Activated naive CD4-positive, alpha-beta T cell (primary cell): ENCODE measurements around the gene RAD52.
A peak's percentile ranks its signal among the peaks of the same experiment; 100 is the strongest.

Experiments
- DNase-seq, 4 experiments: peaks; one replicate each; lab custom pipeline; 2025; lab: John Stamatoyannopoulos, UW

RAD52 gene

DNA sequence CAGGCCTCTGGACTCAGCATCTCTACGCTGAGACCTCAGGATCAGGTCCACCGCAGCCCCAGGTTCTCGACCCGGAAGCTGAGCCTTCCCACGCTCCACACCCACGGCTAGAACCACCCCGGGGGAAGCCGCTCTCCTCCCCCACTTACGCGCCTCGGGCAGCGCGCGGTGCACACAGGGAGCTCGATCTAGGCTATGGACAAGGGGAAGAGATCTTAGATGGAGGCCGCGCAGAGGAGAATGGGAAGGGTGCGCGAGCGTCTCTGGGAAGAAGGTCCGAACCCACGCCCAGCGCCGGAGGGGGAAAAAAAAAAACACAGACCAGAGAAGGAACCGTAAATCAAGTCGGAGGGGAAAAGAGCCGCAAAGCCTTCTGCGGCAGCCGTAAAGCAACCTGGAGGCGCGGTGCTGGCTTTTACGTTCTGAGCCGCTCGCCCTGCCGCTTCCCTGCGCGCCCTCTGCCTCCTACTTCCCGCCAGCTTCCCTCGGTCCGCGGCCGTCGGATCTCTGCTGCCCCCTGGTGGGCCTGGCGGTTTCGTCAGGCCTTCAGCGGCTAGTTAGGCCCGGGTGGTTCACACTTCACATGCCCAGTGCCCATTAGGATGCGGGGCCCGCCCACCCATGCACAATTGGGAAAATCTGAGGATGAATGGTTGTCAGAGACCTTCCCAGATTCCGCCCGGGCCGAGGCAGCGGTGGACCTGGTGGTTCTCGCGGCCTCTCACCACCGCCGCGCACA lies at the start of gene RAD52:
RAD52 (minus strand) TSS at position 242 of the 739 bp plus-strand sequence. CDS start 16,636 bp downstream, outside the sequence.
- peak; percentile 96 to 97 (median 97) for DNase-seq

DNA sequence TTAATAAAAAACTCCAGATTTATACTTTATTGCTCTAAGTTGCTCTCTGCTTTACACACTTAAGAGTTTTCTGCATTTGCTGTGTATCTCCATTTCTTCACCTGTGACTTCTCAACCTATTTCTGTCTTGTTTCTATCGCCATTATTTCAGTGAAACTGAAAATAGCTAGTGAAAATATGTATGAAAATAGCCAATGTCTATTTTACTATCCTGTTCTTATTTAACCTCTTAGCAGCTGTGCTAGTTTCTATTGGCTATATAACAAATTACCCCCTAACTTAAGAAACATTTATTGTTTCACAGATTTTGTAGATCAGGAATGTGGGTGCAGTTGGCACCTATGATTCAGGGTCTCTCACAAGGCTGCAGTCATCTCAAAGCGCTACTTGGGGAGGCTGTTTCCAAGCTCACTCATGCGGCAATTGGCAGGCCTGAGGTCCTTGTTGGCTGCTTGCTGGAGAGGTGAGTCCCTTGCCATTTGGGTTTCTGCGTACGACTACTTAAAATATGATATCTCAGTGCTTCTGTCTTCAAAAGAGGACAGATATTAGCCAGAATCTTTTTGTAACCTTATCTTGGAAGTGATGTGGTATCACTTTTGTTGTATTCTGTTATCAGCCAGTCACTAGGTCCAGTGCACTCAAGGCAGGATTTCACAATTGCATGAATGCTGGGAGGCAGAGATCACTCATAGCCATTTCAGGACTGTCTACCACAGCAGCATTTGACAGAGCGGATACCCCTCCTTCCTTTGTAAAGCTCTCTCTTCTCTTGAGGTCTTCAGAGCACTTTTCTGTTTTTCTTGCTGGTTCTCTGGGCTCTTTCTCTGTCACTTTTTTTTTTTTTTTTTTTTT lies 48.8 kb upstream of the RAD52 start:
- no peak for DNase-seq

DNA sequence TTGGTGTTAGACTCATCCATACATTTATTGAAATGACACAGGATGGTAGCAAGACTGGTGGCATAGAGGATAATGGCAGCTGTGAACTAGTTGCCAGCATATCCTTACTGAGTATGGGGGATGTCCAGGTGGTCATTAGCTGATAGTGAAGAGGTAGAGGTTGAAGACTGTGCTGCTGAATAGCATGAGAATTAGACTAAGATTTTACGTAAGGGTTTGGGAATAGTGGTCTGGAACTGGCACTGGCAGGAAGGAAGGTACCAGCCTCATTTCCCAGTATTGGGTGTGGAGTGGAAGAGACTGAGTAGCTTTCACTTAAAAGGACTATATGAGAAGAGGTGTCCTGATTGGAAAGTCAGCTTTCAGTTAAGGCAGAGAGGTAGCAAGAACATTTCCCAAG lies 48.0 kb upstream of the RAD52 start:
- no peak for DNase-seq

DNA sequence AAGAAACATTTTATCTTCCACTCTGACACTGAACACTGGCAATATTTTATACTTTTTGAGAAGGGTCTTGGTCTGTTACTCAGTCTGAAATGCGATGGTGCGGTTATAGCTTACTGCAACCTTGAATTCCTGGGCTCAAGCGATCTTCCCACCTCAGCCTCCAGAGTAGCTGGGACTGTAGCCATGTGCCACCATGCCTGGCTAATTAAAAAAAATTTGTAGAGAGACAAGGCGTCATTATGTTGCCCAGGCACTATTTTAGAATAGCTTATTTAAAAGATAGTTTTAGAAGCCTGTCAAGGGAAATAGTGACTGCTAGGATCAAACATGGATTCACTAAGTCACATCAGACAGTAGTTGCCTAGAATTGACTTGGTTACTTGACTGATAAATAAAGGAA lies 47.4 kb upstream of the RAD52 start:
- DNase-seq: no peak

DNA sequence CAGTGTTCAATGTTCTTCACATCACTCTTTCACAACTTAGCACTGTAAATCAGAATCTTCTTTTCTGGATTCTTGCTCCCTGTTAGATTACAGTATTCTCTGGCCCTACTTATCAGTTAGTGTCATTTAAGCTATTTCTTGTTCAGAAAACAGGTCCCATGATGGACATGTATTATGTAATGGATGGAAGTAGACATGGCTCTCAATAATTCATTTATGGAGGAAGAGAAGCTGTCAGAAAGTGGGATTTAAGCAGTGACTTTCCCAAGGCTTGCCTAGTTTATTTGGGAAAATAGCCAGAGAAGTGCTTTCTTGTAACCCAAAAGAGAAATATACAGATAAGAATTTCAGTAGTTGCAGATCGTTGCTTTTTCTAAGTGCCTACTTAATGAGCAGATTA lies 43.2 kb upstream of the RAD52 start:
- DNase-seq: no peak

DNA sequence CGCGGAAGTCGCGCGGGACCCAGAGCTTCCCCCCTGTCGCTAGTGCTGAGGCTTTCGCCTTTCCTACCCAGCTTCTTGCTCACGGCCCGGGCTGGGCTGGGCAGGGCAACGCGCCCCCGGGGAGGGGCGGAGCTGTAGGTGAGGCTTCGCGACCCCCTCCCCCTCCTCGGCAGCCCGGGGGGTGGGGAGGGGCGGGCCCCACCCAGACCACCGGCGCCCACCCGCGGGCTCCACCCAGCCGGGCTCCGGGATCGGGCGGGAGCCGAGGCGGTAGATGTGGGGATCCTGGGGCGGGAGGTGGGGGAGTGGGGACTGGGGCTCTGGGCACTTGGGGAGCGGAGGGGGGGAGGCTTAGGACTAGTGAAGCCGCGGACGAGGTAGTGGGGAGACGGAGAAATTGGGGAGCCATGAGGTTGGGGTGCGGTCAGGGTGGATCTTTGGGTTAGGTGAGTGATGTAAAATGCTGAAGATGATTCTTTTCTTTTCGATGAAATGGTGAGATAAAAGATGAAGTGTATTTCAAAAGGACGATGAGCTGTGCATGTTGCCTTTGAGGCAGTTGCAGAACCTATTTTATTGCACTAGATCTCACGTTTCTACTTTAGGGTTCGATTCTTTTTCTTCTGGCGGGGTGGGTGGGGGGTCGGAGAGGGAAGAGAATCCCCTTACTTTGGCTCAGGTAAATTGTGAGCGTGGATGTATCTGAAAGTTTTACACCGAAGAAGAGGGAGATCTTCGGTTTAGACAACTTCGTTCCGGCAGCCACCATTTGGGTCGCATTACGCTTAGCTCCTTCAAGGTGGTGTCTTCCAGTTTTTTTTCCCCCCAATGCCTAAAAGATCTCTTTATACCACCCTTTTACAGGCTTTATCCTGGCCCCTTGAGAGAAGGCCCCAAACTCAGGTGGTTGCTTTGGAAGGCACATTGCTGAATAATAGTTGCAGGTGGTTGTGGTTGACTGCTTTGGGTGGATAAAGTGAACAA lies 42.1 kb upstream of the RAD52 start:
- peak in 2 of 4 experiments; percentile 5 to 65 for DNase-seq

DNA sequence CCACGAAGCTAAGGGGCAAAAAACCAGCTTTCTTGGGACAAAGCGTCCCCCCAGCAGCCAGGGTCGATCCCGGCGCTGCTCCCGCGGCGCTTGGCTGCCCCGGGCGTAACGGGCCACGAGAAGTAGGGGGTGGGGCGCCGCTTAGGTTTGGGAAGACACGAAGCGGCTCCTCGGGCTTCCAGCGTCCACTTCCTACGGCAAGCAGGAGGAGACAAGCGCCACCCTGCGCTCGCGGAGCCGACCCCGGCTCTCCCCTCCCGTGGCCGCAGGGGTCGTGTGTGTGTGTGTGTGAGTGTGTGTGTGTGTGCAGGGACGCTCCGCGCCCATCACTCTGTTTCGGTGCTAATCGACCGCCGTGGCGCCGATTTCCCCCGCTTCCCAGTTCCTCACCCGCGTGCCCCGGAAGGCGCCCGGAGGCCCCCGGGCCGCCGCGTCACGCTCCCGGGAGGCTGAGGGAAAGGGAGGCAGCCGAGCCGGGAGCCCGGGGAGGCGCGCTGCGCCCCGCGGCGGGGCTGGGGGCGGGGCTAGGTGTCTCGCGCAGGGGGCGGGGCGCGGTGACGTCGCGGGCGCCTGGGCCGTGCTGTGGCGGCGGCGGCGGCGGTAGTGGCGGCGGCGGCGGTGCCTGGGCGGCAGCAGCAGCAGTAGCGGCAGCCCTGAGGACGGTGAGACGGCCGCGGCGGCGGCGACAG lies 41.3 kb upstream of the RAD52 start, which contains the start of gene ERC1:
ERC1 (plus strand) TSS at position 563 of the 689 bp plus-strand sequence. CDS start 36,681 bp downstream, outside the sequence.
- peak; percentile 52 to 85 (median 68) for DNase-seq

DNA sequence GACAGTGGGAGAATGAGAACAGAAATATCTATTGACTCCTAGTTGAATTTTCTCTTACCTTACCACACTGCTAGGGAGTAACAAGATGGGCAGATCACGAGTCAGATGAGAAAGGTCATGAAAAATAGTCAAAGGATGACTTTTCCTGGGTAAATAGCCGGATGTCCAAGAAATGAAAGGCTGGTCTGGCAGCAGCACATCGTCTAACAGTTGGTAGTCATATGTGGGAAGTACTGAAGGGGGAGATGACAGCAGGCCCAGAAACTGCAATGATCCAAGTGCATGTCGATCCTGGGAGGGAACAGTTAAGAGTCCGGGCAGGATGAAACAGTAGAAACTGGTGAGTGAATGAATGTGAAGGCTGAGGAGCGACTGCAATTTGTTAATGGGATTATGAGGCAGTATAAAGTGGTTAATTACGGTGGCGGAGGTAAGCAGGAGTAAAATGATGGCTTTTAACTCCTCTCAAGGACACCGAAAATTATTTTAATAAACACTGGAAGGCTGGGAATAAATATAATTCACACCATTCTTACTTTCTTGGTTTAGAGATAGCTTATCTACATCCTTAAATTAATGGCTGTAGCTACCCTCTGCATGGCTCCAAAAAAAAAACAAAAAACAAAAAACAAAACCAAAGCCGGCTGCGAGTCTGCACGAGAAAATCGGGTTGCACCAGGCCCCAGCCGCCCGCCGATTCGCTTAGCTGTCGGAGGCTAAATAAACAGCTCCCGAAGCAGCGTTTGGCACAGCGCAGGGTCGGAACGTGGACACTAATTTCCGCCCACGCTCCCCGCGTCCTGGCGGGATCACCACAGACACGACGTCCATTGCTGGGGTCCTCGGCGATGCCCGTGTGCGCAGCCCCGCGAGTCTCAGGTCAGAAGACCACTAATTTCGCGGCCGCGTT lies 40.5 kb upstream of the RAD52 start:
- DNase-seq: peak in 3 of 4 experiments; percentile 26 to 45 (median 38)

DNA sequence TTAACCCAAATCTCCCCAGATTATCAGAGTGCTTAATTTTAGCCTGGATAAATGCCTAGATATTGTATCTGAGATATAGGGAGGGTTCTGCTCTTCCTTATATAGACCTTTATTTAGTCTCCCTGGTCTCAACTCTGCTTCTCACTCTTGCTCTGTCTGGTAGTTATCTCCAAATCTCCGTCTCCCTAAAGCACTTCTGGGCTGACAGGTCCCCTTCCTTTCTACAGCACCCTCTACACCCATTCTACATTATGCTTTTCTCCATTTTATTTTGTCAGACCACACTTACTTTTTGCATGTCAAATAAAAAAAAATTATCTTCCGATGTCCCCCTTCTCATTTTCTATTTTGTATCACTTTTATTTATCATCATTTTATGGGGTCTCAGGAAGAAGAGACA lies 39.6 kb upstream of the RAD52 start:
- DNase-seq: no peak

DNA sequence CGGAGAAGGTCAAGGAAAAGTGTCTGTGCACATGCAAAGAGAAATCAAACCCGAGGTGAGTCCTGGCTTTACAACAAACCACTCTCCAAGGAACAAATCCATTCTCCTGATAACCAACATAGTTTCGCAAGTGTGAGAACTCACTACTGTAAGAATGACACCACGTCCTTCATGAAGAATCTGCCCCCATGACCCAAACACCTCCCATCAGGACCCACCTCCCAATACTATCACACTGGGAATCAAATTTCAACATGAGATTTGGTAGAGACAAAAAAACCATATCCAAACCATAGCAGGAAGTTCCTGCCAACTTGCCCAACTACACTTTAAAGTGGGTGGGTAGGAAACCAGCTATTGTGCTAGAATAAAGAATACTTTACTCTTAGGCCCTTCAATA lies 39.2 kb upstream of the RAD52 start:
- DNase-seq: no peak

DNA sequence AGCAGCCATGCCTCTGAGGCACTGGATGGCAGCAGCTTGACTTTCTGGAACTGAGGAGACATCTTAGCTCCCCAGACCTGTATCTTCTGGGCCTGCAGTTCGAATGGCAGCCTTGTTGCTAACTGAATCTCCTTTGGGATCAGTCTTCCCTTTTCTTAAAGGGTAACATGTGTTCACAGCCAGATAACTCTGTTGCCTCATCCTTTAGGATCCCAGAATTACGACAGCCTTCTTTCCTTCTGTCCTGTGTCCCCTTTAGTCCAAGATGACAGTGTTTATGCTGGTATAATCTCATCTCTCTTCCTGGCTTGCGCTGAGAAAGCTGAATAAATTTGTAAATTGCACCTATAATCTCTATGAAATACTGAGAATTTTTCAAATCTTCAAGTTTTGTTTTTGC lies 32.5 kb upstream of the RAD52 start:
- no peak for DNase-seq

DNA sequence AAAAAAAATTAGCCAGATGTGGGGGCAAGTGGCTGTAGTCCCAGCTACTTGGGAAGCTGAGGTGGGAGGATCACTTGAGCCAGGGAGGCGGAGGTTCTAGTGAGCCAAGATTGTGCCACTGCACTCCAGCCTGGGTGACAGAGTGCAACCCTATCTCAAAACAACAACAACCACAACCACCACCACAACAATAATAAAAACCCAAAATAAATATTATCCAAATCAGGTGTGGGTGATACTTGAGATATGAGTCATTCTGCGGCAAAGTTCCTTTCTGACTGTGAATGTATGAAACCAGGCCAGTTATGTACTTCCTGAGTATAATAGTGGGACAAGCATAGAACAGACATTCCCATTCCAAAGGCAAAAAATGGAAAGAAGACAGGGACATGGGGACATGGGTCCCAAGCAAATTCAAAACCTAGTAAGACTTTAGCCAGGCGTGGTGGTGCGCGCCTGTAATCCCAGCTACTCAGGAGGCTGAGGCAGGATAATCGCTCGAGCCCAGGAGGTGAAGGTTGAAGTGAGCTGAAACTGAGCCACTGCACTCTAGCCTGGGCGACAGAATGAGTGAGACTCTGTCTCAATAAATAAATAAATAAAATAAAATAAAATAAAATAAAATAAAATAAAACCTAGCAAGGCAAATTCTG lies 31.8 kb upstream of the RAD52 start:
- no peak for DNase-seq

DNA sequence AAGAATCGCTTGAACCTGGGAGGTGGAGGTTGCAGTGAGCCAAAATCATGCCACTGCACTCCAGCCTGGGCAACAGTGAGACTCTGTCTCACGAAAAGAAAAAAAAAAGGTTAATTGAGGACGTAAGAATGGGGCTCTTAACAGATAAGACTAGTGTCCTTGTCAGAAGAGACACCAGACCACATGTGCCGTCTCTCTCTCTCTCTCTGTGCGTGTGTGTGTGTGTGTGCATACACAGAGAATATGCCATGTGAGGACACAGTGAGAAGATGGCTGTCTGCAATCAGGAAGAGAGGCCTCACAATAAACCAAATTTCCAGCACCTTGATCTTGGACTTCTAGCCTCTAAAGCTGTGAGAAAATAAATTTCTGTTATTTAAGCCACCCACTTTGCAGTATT lies 29.9 kb upstream of the RAD52 start:
- no peak for DNase-seq

DNA sequence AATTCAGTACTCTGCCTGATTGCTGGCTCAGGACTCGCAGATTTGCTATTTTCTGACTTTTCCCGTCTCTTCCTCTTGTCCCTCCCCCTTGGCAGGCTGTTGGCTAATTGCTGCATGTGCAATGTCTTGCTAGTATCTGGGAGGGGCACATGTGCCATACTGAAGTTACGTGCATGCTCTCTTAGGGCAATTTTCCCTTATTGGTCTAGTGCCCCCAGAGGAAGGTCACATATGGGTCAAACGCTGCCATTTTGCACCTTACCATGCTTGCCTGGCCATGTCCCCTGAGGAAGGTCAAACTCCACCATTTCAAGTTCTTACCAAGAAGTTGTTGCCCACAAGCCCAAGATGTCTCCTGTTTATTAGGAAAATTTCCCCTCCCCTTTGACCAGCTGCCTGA lies 27.7 kb upstream of the RAD52 start:
- DNase-seq: no peak

DNA sequence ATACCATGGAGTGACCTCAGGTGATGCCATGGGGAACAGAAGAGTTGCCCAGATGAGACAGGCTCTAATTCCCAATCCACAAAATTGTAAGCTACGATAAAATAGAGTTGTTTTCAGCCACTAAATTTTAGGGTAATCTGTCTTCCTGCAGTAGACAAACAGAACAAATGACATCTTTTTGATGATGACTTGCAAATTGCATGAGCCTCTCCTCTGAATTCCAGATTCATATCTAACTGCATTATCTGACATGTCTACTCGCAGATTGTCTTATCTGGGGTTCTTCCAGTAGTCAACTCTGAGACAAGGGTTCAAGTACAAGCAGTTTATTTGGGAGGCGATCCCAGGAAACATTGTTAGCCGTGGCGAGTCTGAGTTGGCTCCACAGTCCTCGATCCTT lies 27.1 kb upstream of the RAD52 start:
- no peak for DNase-seq

DNA sequence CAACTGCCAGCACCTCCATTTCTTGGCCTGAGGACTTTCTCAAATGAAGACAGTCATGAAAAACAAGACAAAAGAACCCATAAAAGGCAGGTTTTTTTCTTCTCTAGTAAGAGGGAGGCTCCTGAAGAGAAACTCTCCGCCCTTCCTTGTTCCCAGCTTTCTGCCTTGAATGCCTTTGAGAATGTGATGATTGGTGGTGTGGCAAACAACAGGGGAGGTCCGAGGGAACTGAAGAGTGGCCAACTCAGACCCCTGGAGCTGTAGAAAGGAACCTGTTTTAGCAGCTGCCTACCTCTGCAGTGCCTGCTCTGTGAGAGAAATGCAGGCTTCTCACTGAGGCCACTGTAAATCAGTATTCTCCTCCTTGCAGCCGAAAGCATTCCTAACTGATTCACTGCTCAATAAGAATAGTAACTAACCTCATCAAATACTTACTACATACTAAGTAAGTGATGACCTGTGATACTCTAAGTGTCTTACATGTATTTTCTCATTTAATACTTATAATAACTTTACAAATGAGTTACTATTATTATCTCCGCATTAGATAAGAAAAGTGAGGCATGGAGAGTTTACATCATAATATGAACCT lies 24.9 kb upstream of the RAD52 start:
- DNase-seq: no peak

DNA sequence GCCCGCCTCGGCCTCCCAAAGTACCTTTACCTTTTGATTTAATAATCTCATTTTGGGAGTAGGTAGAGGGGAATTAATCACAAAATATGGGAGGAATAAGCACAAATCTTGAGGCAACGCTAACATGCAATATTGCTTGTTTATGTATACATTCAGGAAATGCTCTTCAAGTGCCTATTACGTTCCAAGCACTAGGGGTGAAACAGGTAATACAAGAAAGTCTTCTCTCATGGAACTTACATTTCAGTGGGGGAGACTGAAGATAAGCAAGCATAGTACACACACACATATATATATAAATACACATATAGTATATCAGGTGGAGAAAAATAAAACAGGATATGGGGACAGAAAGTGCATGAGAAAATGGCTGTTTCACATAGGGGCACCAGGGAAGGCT lies 22.5 kb upstream of the RAD52 start:
- DNase-seq: no peak

DNA sequence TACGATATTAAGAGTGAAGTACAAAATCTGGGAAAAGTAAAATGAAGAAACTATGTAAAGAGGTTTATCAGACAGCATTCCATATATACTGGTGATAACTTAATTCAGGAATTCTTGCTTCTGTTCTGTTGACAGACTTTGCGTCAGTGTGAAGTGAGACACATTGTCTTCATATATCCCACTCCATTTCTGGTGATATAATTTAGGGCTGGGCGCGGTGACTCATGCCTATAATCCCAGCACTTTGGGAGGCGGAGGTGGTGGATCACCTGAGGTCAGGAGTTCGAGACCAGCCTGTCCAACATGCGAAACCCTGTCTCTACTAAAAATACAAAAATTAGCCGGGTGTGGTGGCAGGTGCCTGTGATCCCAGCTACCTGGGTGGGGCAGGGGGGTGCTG lies 20.3 kb upstream of the RAD52 start:
- DNase-seq: no peak

DNA sequence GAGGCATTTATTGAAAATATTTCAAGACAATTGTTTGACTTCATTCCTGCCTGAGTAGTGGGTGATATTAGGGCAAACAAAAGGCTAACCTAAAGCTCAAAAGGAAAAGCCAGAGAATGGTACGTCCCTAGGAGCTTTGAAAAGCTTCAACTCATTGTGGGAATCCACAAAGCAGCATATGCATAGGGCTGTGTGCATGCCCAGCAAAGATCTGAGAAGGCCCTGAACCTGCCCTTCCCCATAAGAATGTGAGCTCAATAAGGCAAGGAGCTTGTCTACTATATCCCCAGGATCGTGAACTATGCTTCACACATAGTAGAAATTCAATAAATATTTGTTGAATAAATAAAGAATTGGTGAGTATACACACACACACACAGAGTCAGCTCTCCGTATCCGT lies 19.1 kb upstream of the RAD52 start:
- DNase-seq: no peak
